ENCODE results near the gene SERTAD1.

Gene SERTAD1

GRCh38 chr19:40403262-40403984 is 22.4 kb downstream of the SERTAD1 start:
- no peak for DNase-seq (ENCODE audit: low read depth)

DNA sequence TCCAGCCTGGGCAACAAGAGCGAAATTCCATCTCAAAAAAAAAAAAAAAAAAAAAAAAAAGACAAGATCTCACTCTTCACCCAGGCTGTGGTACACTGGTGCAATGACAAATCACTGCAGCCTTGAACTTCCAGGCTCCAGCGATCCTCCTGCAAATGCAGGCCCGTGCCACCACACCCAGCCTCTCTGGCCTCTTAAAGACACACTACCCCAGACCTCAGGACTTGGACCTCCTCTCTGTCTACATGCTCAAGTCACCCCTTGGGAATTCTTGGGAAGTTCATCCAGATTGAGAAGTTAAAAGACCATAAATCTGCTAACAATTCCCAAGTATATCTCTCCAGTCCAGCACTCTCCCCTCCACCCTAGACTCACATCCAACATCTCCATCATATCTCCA is 25.2 kb downstream of the SERTAD1 start:
- DNase-seq (ENCODE audit: low read depth) = no peak

DNA sequence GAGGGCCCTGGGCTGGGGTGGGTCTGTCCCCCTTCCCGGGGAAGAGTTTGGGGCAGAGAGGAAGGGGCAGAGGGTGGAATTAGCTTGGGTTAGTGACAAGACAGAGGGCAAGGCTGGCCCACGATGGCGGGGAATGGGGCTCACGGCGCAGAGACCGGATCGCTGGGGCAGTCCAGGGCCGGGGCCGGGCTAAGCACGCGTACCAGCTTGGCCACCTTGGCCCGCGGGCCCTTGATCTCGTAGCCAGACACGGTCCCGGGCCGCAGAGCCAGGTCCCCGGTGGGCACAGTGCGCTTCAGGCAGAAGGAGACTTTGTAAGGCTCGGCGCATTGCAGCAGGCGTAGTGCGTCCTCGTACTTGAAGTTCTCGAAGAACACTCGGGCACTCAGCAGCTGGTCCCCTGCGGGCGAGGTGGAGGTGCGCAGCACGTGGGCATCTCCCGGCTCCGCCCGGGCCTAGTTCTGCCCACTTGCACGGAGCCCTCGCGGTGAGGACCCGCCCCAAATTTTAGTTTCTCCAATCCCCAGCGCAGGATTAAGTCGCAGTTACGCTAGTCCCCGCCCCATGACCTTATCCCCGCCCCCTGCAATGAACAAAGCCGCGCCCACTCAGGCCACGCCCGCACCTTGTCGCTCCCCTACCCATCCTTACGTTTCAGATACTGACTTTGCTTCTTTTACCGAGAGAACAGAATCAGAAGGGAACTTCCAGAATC is 27.2 kb downstream of the SERTAD1 start:
- DNase-seq (ENCODE audit: low read depth) = no peak

GRCh38 chr19:40397568-40397906 is 28.3 kb downstream of the SERTAD1 start:
- DNase-seq (ENCODE audit: low read depth) = no peak

DNA sequence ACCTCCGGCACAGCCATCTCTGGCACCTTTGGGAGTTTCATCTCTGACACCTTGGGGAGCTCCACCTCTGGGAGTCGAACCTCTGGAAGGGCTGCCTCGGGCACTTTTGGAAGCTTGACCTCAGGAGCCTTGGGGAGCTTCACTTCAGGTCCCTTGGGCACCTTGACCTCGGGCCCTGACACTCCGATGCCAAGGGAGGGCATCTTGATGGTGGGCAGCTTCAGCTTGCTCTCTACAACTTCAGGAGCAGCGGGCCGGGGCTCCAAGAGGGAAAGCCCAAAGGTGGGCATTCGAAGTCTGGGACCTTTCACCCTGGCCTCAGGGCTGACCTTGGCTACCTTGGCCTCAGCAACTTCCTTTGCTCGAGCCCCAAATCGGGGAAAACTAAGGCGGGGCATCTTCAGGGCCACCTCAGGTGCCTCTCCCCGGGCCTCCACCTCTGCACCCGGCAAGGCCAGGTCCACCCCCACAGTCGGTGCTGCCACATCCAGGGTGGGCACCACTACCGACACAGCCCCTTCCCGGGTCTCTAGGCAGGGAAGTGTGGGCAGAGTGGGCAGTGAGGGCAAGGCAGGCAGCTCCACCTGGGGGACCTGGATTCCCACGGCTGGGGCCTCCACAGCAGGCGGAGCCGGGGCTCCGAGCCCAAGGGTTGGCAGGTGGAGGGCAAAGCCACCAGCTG is 28.8 kb downstream of the SERTAD1 start:
- no peak for DNase-seq (ENCODE audit: low read depth)

- no peak for DNase-seq (ENCODE audit: low read depth)
These were observed 29.8 kb downstream of the SERTAD1 start for GRCh38 chr19:40395956-40396355.

- no peak for DNase-seq (ENCODE audit: low read depth)
These were observed 31.0 kb downstream of the SERTAD1 start for GRCh38 chr19:40394816-40395210.

DNA sequence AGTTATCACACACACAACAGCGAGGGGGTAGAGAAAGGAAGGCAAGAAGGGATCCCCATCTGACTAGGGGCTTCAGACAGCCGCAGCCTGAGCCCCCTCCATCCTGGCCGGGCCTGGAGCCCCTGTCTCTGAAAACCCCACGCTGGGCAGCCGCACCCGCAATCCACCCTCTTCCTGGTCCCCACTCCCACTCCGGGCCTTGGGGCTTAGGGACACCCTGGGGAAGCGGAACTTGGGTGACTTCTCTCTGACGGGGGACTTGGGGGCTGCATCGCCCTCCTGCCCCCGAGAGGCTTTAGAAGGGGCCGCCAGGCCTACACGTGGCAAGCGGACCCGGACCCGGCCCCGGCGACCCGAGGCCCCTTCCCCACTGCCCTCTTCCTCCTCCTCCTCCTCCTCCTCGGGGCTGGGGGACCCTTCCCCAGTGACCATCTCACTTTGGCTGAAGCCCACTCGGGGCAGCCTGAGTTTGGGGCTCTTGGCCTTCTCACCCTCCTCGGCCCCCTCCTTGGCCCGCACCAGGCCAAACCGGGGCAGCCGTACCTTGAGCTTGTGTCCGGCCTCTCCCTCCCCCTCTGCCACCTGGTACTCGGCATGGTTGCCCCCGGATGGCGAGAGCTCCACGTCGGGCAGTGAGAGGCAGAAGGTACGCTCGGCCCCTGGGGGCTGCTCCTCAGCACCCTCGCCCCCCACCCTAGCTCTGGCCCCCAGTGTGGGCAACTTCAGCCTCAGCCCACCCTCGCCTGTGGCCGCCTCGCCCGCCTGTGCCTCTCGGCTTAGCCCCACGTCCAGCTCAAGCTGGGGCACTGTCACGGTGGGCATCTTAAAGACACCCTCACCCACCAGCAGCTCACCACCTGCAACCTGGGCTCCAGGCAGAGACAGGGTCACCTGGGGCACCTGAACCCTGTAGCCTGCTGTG is 31.6 kb downstream of the SERTAD1 start:
- no peak for DNase-seq (ENCODE audit: low read depth)

DNA sequence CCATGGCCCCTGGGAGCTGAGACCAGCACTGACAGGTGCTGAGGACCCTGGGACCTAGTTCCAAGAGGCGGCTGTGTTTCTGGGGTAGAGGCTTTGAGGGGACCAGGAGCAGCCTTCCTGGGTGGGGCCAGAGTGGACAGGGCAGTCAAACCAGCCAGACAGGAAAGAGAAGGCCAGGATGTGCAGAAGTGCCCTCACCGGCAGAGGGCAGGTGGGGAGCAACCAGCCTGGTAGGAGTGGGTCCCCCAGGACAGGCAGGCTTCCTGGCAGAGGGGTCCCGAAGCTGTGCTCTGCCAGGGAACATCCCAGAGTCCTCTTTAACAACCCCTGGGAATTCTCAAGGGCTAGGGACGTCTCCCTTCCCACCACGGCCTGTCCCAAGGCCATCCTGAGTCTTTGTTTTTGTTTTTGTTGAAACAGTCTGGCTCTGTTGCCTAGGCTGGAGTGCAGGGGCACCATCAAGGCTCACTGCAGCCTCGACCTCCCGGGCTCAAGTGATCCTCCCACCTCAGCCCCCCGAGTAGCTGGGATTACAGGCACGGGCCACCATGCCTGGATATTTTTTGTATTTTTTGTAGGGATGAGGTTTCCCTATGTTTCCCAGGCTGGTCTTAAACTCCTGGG is 32.8 kb downstream of the SERTAD1 start:
- no peak for DNase-seq (ENCODE audit: low read depth)

DNA sequence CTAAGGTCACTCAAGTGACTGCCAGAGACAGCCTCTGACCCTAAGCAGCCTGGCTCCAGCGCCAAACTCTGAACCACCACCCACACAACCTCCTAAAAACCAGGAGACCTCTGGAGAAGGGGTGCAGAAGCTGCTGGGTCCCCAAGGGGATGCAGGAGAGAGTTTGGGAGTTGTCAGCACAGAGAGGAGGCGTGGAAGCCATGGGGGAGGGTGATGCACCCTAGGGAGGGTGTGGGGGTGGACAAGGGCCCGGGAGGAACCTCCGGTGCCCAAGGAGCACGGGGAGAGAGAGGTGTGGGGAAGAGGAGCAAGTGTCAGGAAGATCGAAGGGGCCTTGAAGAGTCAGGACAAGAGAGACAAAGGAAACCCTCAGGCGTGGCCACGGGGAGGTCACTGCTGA is 33.7 kb downstream of the SERTAD1 start:
- DNase-seq (ENCODE audit: low read depth) = no peak

GRCh38 chr19:40390084-40390742 is 35.6 kb downstream of the SERTAD1 start, which contains the start of gene HIPK4:
Gene HIPK4 (minus strand): TSS chr19:40390181. CDS start chr19:40389902, 279 bp downstream.
- DNase-seq (ENCODE audit: low read depth) = no peak

- DNase-seq (ENCODE audit: low read depth) = no peak
These were observed 36.2 kb downstream of the SERTAD1 start for GRCh38 chr19:40389404-40390083.

DNA sequence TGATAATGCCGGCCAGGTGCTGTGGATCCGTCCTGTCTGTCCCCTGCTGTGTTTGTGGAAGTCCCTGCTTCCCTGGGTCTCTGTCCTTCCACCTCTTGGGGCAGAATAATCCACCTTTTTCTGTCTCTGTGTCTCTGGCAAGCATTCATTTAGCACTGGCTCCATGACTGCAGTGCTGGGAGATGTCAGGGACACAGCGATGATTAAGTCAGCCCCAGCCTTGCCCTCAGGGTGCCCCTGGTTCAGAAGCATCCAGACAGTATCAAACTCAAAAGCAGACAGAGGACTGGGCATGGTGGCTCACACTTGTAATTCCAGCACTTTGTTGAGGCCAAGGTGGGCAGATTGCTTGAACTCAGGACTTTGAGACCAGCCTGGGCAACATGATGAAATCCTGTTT is 37.3 kb downstream of the SERTAD1 start:
- DNase-seq (ENCODE audit: low read depth) = no peak

GRCh38 chr19:40387155-40387554 is 38.6 kb downstream of the SERTAD1 start:
- DNase-seq (ENCODE audit: low read depth) = no peak

DNA sequence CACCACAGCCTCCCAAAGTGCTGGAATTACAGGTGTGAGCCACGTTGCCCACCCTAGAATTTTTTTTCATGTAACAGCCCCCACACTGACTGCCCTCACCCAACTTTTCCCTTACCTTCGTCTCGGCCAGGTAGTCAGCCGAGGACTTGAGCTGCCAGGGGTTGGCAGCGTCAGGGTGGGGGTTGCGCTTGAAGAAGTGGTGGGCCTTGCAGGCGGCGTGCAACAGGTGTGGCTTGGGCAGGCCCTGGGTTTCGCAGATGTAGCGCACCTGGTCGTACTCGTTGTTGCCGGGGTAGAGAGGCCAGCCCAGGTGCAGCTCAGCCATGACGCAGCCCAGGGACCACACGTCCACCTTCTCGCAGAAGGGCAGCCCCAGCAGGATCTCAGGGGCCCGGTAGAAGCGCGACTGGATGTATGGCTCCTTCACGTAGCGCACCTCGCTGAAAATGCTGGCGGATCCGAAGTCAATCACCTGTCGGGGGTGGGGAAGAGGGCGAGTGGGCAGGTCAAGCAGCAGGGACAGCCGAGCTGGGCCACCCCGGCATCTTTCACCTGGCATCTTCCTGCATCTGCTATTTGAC is 42.0 kb downstream of the SERTAD1 start:
- no peak for DNase-seq (ENCODE audit: low read depth)

DNA sequence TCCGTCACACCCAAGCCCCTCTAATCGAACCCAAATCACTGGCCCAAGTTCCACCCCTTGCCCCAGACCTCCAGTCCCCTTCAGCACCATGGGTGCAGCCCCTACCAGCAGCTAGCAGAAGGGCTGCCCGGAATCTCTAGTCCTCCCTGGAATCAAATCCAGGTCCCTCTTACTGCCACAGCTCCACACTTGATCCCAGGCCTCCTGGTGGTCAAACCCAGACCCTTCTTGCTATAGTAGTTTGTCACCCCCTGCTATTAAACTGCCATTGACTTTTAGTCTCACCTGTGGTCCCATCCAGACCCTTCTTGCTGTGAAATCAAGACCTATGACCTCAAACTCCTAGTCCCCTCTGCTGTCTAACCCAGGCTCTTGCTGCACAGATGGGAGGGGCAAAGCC is 44.5 kb downstream of the SERTAD1 start:
- DNase-seq (ENCODE audit: low read depth) = no peak

GRCh38 chr19:40380199-40381037 is 45.4 kb downstream of the SERTAD1 start:
- no peak for DNase-seq (ENCODE audit: low read depth)

DNA sequence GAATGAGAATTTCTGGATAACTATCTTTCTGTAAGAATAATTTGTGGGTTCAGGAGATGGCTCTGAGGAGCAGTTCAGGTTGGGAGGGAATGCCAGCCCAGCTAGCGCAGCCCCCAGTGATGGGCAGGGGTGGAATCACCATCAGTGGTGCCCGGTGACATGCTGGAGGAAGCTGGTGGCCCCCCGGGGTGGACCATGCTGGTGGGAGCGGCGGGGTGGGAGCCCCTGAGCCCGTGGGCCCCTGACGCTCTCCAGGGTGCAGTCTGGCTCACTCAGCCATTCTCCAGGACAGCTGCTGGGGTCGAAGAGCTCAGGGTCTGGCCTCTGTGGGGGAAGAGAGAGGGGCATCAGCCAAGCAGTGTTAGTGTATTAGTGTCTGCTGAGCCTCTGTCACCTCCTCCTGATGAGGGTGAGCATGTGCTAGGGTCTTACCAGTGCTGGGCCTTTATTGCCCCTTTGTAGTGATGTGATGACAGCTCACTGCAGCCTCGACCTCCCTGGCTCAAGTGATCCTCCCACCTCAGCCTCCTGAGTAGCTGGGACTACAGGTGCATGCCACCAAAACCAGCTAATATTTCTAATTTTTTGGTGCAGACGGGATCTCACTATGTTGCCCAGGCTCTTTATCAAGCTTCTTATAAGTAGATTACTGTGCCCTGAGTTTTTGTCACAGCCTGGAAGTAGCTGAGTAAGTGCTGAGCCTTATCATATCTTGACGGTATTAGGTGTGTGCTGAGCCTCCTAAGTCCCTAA is 46.2 kb downstream of the SERTAD1 start:
- DNase-seq (ENCODE audit: low read depth) = no peak

Measured in GM04503 (cell line).